CD14-positive monocyte (primary cell): Measurements from ENCODE around the gene CARD11. TPM values are rescaled to one million over a fixed set of nuclear protein-coding genes. Genes with fewer than 3 reads are reported as not detected.
A peak's percentile ranks its signal among the peaks of the same experiment; 100 is the strongest.

Source experiments
- DNase-seq, 3 donors: peaks; one replicate each; pipeline ENCODE4 v3.0.0-alpha.2; 2011 to 2022
- H2AFZ ChIP-seq: 2 replicates; pipeline ENCODE4 v1.6.0; 2012; ENCODE audit warnings: mild to moderate bottlenecking, low read depth, low read length, inconsistent platforms; ENCODE audit not compliant: insufficient read depth, poor library complexity, severe bottlenecking
- H3K27ac ChIP-seq, 2 donors: 1 replicate in 1 of 2; 2 replicates in 1 of 2; pipeline ENCODE4 v1.5.1; 2012 to 2013; ENCODE audit warnings: low read length in 2 of 2, control low read depth in 1 of 2, inconsistent platforms in 1 of 2, low read depth in 1 of 2, mild to moderate bottlenecking in 1 of 2
- H3K27me3 ChIP-seq, 2 donors: one replicate each; pipeline versions ENCODE4 v1.6.0 to v1.6.1; 2011 to 2013; ENCODE audit warnings: low read length in 2 of 2; ENCODE audit not compliant: control insufficient read depth in 2 of 2, insufficient read depth in 2 of 2
- H3K36me3 ChIP-seq, 2 donors: replicated peaks in 1 of 2; 1 replicate in 1 of 2; 2 replicates in 1 of 2; pipeline versions ENCODE4 v1.5.1 to v1.6.1; 2012 to 2013; ENCODE audit warnings: low read length in 2 of 2, control low read depth in 1 of 2, inconsistent platforms in 1 of 2, mild to moderate bottlenecking in 1 of 2; ENCODE audit not compliant: insufficient read depth in 2 of 2, control insufficient read depth in 1 of 2
- H3K4me1 ChIP-seq, 2 donors: 1 replicate in 1 of 2; 2 replicates in 1 of 2; pipeline versions ENCODE4 v1.5.1 to v1.6.1; 2012 to 2013; ENCODE audit warnings: low read length in 2 of 2, control low read depth in 1 of 2, inconsistent platforms in 1 of 2, mild to moderate bottlenecking in 1 of 2, moderate library complexity in 1 of 2; ENCODE audit not compliant: insufficient read depth in 2 of 2, control insufficient read depth in 1 of 2
- H3K4me2 ChIP-seq: replicated peaks from 2 replicates; pipeline ENCODE3; 2012; ENCODE audit warnings: low read length, moderate library complexity, mild to moderate bottlenecking; ENCODE audit not compliant: poor library complexity, severe bottlenecking; ENCODE audit errors: extremely low read depth
- H3K4me3 ChIP-seq, 3 experiments: fragments of 200-600 bp in 1 of 3; sonication (generic) in 1 of 3; replicated peaks in 1 of 3; 1 replicate in 2 of 3; 2 replicates in 1 of 3; pipeline ENCODE4 v1.5.1; 2011 to 2013; ENCODE audit warnings: low read length in 3 of 3, mild to moderate bottlenecking in 3 of 3, control low read depth in 2 of 3, low read depth in 2 of 3, inconsistent platforms in 1 of 3, moderate library complexity in 1 of 3
- H3K79me2 ChIP-seq: 2 replicates; pipeline ENCODE4 v1.6.0; 2012; ENCODE audit warnings: mild to moderate bottlenecking, control low read depth, inconsistent platforms, low read length, moderate library complexity; ENCODE audit not compliant: insufficient read depth
- H3K9ac ChIP-seq: 2 replicates; pipeline ENCODE4 v1.6.0; 2017; ENCODE audit warnings: low read length, mild to moderate bottlenecking; ENCODE audit not compliant: insufficient read depth, poor library complexity, severe bottlenecking
- H3K9me3 ChIP-seq, 2 donors: replicated peaks in 1 of 2; 1 replicate in 1 of 2; 2 replicates in 1 of 2; pipeline versions ENCODE4 v1.5.1 to v1.6.1; 2012 to 2013; ENCODE audit warnings: low read length in 2 of 2, control low read depth in 1 of 2; ENCODE audit not compliant: control insufficient read depth in 1 of 2, insufficient read depth in 1 of 2
- H4K20me1 ChIP-seq: 2 replicates; pipeline ENCODE4 v1.6.0; 2012; ENCODE audit warnings: mild to moderate bottlenecking, low read length, control low read depth, moderate library complexity; ENCODE audit not compliant: insufficient read depth
- H3K27ac Mint-ChIP-seq, 7 donors: one replicate each; pipeline ENCODE4 v1.8.0; 2020; ENCODE audit warnings: mild to moderate bottlenecking in 7 of 7, mixed read lengths in 7 of 7, moderate library complexity in 6 of 7, inconsistent platforms in 2 of 7
- H3K27me3 Mint-ChIP-seq, 3 donors: one replicate each; pipeline ENCODE4 v1.8.0; 2021 to 2022; ENCODE audit warnings: low read depth in 3 of 3, mild to moderate bottlenecking in 3 of 3, mixed read lengths in 3 of 3, moderate library complexity in 3 of 3, inconsistent platforms in 1 of 3
- H3K36me3 Mint-ChIP-seq, 2 donors: one replicate each; pipeline ENCODE4 v1.8.0; 2020; ENCODE audit warnings: mixed read lengths in 2 of 2, inconsistent platforms in 1 of 2, mild to moderate bottlenecking in 1 of 2
- H3K4me1 Mint-ChIP-seq: one replicate; pipeline ENCODE4 v1.8.0; 2020; ENCODE audit warnings: mild to moderate bottlenecking, mixed read lengths
- H3K4me3 Mint-ChIP-seq, 2 donors: one replicate each; pipeline ENCODE4 v1.8.0; 2020; ENCODE audit warnings: mild to moderate bottlenecking in 2 of 2, mixed read lengths in 2 of 2, moderate library complexity in 1 of 2
- H3K9me3 Mint-ChIP-seq, 7 donors: one replicate each; pipeline ENCODE4 v1.8.0; 2020 to 2022; ENCODE audit warnings: mixed read lengths in 7 of 7, mild to moderate bottlenecking in 6 of 7, moderate library complexity in 6 of 7, inconsistent platforms in 2 of 7
- CTCF ChIP-seq: fragments of 200-600 bp; IDR thresholded peaks from one replicate; pipeline ENCODE4 v1.8.0; 2022; ENCODE audit warnings: antibody characterized with exemption, mild to moderate bottlenecking
- WGBS: methylation state at CpG from one replicate; pipeline ENCODE4 v1.1.5; 2013; ENCODE audit warnings: missing lambda C conversion rate; ENCODE audit not compliant: insufficient coverage; 5-methylcytosine and 5-hydroxymethylcytosine counted together
- intact Hi-C, 2 donors: fragments of 100-400 bp; cut with micrococcal nuclease; formaldehyde crosslinking; loops; one replicate each; pipeline versions ENCODE4 v1.15.0 to v1.15.1; 2023
- polyA plus RNA-seq, 3 donors: library from polyadenylated mRNA; depleted of rRNA in 1 of 3; unstranded in 2 of 3; stranded (reverse) in 1 of 3; fragments of 300-500 nt in 2 of 3; fragments of >200 nt in 1 of 3; fragmentation: Illumina TruSeq in 2 of 3; gene quantifications; 1 replicate in 2 of 3; 2 replicates in 1 of 3; pipeline ENCODE4 v1.2.3, GENCODE V29; 2012 to 2021

Gene CARD11
- polyA plus RNA-seq, 3 donors, result 0.04 to 0.17 TPM; not detected in 1

DNA sequence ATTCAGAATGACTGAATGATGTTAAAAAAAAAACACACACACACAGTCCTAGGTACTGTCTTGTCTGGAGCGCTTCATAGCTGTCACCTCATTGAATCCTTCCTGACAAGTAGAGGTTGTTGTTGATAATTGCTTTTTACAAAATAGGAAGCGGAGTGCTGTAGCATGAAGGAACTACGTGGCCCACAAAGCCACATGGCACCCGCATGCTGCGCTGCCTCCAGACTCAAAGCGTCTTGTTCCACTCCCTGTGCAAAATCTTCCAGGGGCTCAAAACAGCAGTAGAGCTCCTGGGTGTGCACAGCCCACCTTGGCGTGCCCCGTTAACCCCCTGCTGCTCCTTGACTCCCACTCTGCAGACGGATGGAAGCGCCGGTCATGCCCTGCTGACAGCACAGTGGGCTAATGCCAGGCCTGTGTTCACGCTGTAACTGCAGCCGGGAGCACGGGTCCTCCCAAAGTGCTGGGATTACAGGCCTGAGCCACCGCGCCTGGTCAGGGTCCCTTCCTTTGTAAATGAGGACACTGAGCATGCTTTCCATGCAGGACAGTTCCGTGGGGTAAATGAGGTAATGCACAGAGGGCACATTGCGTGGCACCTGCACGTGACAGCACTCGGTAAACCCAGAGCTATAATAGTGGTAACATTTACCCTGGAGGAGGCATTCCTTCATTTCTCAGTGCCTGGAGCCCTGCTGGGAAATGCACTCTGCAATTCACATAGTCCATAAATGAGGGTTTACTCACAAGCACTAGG, 108.5 kb downstream of the CARD11 start:
- Mint-ChIP-seq H3K36me3 (no peaks in the 10 kb centered on the region), H3K4me1 (peaks cover 7% of the 10 kb centered on the region), H3K27me3 (peaks cover 0 to 3% (median 0%) of the 10 kb centered on the region in 3 donors), H3K27ac (peak overlapping the region in 1 of 7 donors; percentile 15), H3K4me3 (no peak overlapping the region), H3K9me3 (peaks cover under 1 to 5% (median 1%) of the 10 kb centered on the region in 7 donors)
- Histone ChIP-seq H2AFZ (no peak overlapping the region), H3K9me3 (peaks cover 3 to 4% of the 10 kb centered on the region in 2 donors), H3K79me2 (no peaks in the 10 kb centered on the region), H3K4me3 (no peak overlapping the region), H3K27ac (no peak overlapping the region), H3K27me3 (no peaks in the 10 kb centered on the region), H3K4me1 (peaks cover 0 to 5% of the 10 kb centered on the region in 2 donors), H4K20me1 (no peaks in the 10 kb centered on the region), H3K4me2 (no peak overlapping the region), H3K9ac (no peak overlapping the region), H3K36me3 (no peaks in the 10 kb centered on the region)
- TF ChIP-seq CTCF, result no peak
- 86% methylated on average over 15 of the region's 20 CpGs for WGBS
- no peak for DNase-seq
- intact Hi-C loops, result no loop called here

DNA sequence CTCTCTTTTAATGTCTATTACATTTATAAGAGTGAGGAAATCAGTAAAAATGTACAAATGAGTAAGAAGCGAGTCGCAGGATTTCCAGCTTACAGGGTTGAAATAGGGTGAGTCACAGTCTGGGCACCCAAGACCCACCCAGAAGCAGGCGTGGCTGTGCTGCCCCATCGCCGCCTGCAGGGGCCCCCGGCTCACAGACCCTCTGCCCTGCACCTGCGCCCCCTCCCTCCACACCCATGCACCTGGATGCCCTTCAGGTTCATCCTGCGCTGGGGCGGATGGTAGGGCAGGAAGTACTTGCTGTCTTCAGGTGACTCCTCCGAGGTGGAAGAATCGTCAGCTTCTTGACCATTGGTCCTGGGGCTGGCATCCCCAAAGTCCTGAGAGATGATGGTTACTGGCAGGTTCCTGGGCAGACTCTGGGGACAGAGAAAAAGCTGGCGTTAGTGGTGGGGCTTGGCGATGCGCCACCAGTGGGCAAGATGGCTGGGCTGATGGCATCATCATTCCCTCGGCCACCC, 109.4 kb downstream of the CARD11 start:
- intact Hi-C loops, result no loop called here
- H3K4me2 ChIP-seq, result no peak overlapping the region
- WGBS, result 95% methylated on average over 9 of the region's 15 CpGs
- no peak overlapping the region for H3K9ac ChIP-seq
- peaks cover 0 to 3% of the 10 kb centered on the region in 2 donors for H3K4me1 ChIP-seq
- Mint-ChIP-seq H3K4me3 (no peak overlapping the region), H3K9me3 (peaks cover 0 to 3% (median 0%) of the 10 kb centered on the region in 7 donors), H3K27ac (peak overlapping the region in 1 of 7 donors; percentile 22), H3K27me3 (no peaks in the 10 kb centered on the region), H3K36me3 (no peaks in the 10 kb centered on the region), H3K4me1 (peaks cover 5% of the 10 kb centered on the region)
- no peak overlapping the region for H2AFZ ChIP-seq
- no peak overlapping the region for H3K4me3 ChIP-seq
- H3K9me3 ChIP-seq, result no peaks in the 10 kb centered on the region
- TF ChIP-seq CTCF, result peak; percentile 13
- H3K36me3 ChIP-seq, result no peaks in the 10 kb centered on the region
- H3K79me2 ChIP-seq, result no peaks in the 10 kb centered on the region
- no peaks in the 10 kb centered on the region for H3K27me3 ChIP-seq
- H3K27ac ChIP-seq, result no peak overlapping the region
- DNase-seq, result peak in 1 of 3 donors; percentile 48
- H4K20me1 ChIP-seq, result no peaks in the 10 kb centered on the region
